Rectal smooth muscle tissue (tissue), 1 donor: ENCODE data around the gene XPC.

ENCODE experiments used
- H3K27ac ChIP-seq: one replicate; pipeline ENCODE4 v1.7.0; 2013; ENCODE audit warnings: low read depth, low read length, inconsistent platforms
- H3K27me3 ChIP-seq: one replicate; pipeline ENCODE4 v1.7.0; 2013; ENCODE audit warnings: low read length; ENCODE audit not compliant: control insufficient read depth, insufficient read depth
- H3K36me3 ChIP-seq: one replicate; pipeline ENCODE4 v1.7.0; 2013; ENCODE audit warnings: low read length; ENCODE audit not compliant: control insufficient read depth, insufficient read depth
- H3K4me1 ChIP-seq: one replicate; pipeline ENCODE4 v1.7.0; 2013; ENCODE audit warnings: low read length; ENCODE audit not compliant: control insufficient read depth, insufficient read depth
- H3K4me3 ChIP-seq: one replicate; pipeline ENCODE4 v1.7.0; 2013; ENCODE audit warnings: low read length
- H3K9ac ChIP-seq: one replicate; pipeline ENCODE4 v1.7.0; 2013; ENCODE audit warnings: low read length

The XPC gene

GRCh38 chr3:14203521-14204079 lies 25.2 kb upstream of the XPC start:
- Histone ChIP-seq H3K4me1 (no peaks in the 10 kb centered on the region), H3K36me3 (peaks cover 4% of the 10 kb centered on the region), H3K9ac (no peak overlapping the region), H3K27ac (no peak overlapping the region), H3K4me3 (no peak overlapping the region), H3K27me3 (no peaks in the 10 kb centered on the region)

GRCh38 chr3:14202874-14203520 lies 24.6 kb upstream of the XPC start:
- Histone ChIP-seq H3K9ac (no peak overlapping the region), H3K27ac (no peak overlapping the region), H3K4me3 (no peak overlapping the region), H3K4me1 (no peaks in the 10 kb centered on the region), H3K27me3 (no peaks in the 10 kb centered on the region), H3K36me3 (peaks cover 4% of the 10 kb centered on the region)

GRCh38 chr3:14201940-14202684 lies 23.7 kb upstream of the XPC start:
- no peaks in the 10 kb centered on the region for H3K4me1 ChIP-seq
- no peak overlapping the region for H3K27ac ChIP-seq
- H3K9ac ChIP-seq: no peak overlapping the region
- peaks cover 4% of the 10 kb centered on the region for H3K36me3 ChIP-seq
- H3K27me3 ChIP-seq: no peaks in the 10 kb centered on the region
- H3K4me3 ChIP-seq: no peak overlapping the region

GRCh38 chr3:14200841-14201240 lies 22.4 kb upstream of the XPC start:
- Histone ChIP-seq H3K27ac (no peak overlapping the region), H3K9ac (no peak overlapping the region), H3K4me1 (no peaks in the 10 kb centered on the region), H3K27me3 (no peaks in the 10 kb centered on the region), H3K36me3 (peaks cover 4% of the 10 kb centered on the region), H3K4me3 (no peak overlapping the region)

- Histone ChIP-seq H3K9ac (no peak overlapping the region), H3K4me3 (no peak overlapping the region), H3K4me1 (no peaks in the 10 kb centered on the region), H3K27me3 (no peaks in the 10 kb centered on the region), H3K27ac (no peak overlapping the region), H3K36me3 (peaks cover 4% of the 10 kb centered on the region)
Observed at GRCh38 chr3:14200276-14200675, 21.9 kb upstream of the XPC start.

- Histone ChIP-seq H3K9ac (no peak overlapping the region), H3K36me3 (peaks cover 4% of the 10 kb centered on the region), H3K4me1 (no peaks in the 10 kb centered on the region), H3K27ac (no peak overlapping the region), H3K4me3 (no peak overlapping the region), H3K27me3 (no peaks in the 10 kb centered on the region)
Observed at GRCh38 chr3:14199641-14200040, 21.2 kb upstream of the XPC start.

- no peak overlapping the region for H3K27ac ChIP-seq
- H3K4me1 ChIP-seq: no peaks in the 10 kb centered on the region
- H3K27me3 ChIP-seq: no peaks in the 10 kb centered on the region
- H3K9ac ChIP-seq: no peak overlapping the region
- H3K4me3 ChIP-seq: no peak overlapping the region
- H3K36me3 ChIP-seq: peaks cover 4% of the 10 kb centered on the region
Observed at GRCh38 chr3:14194865-14195264, 16.5 kb upstream of the XPC start.

- no peak overlapping the region for H3K9ac ChIP-seq
- H3K4me1 ChIP-seq: no peaks in the 10 kb centered on the region
- no peak overlapping the region for H3K4me3 ChIP-seq
- no peak overlapping the region for H3K27ac ChIP-seq
- peaks cover 8% of the 10 kb centered on the region for H3K36me3 ChIP-seq
- no peaks in the 10 kb centered on the region for H3K27me3 ChIP-seq
Observed at GRCh38 chr3:14188041-14188754, 9.8 kb upstream of the XPC start.

- H3K4me3 ChIP-seq: no peak overlapping the region
- no peaks in the 10 kb centered on the region for H3K4me1 ChIP-seq
- no peak overlapping the region for H3K9ac ChIP-seq
- H3K27ac ChIP-seq: no peak overlapping the region
- H3K27me3 ChIP-seq: no peaks in the 10 kb centered on the region
- H3K36me3 ChIP-seq: peaks cover 8% of the 10 kb centered on the region
Observed at GRCh38 chr3:14186854-14187458, 8.6 kb upstream of the XPC start.

- Histone ChIP-seq H3K9ac (no peak overlapping the region), H3K27ac (no peak overlapping the region), H3K4me1 (peaks cover 9% of the 10 kb centered on the region), H3K36me3 (peaks cover 8% of the 10 kb centered on the region), H3K27me3 (no peaks in the 10 kb centered on the region), H3K4me3 (no peak overlapping the region)
Observed at GRCh38 chr3:14183015-14183577, 4.7 kb upstream of the XPC start.

GRCh38 chr3:14181253-14181652 lies 2.9 kb upstream of the XPC start:
- H3K9ac ChIP-seq: no peak overlapping the region
- peaks cover 3% of the 10 kb centered on the region for H3K36me3 ChIP-seq
- no peak overlapping the region for H3K4me3 ChIP-seq
- peaks cover 15% of the 10 kb centered on the region for H3K4me1 ChIP-seq
- H3K27ac ChIP-seq: no peak overlapping the region
- H3K27me3 ChIP-seq: no peaks in the 10 kb centered on the region

GRCh38 chr3:14179795-14180194 lies 1.4 kb upstream of the XPC start:
- H3K4me1 ChIP-seq: peaks cover 15% of the 10 kb centered on the region

More at GRCh38 chr3:14179795-14180194, 1.4 kb upstream of the XPC start:
- Histone ChIP-seq H3K27me3 (no peaks in the 10 kb centered on the region), H3K27ac (no peak overlapping the region), H3K4me3 (no peak overlapping the region), H3K36me3 (peaks cover 3% of the 10 kb centered on the region), H3K9ac (no peak overlapping the region)
